NCI-H2107 (cell line): Measurements from ENCODE around the gene CNTN2.

ENCODE experiments used
- DNase-seq: peaks from one replicate; lab custom pipeline; 2025; lab: John Stamatoyannopoulos, UW

The CNTN2 gene

GRCh38 chr1:205042911-205043806, at the start of gene CNTN2:
Gene CNTN2, plus strand, starts transcription at chr1:205043212. Its CDS starts 9,974 bp downstream, at chr1:205053186.
- DNase-seq: no peak

GRCh38 chr1:204994086-204994862, 48.7 kb upstream of the CNTN2 start:
- no peak for DNase-seq

- DNase-seq: no peak
These were observed 46.0 kb upstream of the CNTN2 start for GRCh38 chr1:204996981-204997380.

- DNase-seq: no peak
These were observed 45.2 kb upstream of the CNTN2 start for GRCh38 chr1:204997591-204998355.

GRCh38 chr1:205001162-205001561, 41.9 kb upstream of the CNTN2 start:
- DNase-seq: no peak

GRCh38 chr1:205002705-205003104, 40.3 kb upstream of the CNTN2 start:
- DNase-seq: no peak

GRCh38 chr1:205003358-205004131, 39.5 kb upstream of the CNTN2 start:
- no peak for DNase-seq

- DNase-seq: no peak
These were observed 38.7 kb upstream of the CNTN2 start for GRCh38 chr1:205004351-205004750.

- no peak for DNase-seq
These were observed 34.1 kb upstream of the CNTN2 start for GRCh38 chr1:205008896-205009295.

- DNase-seq: peak; percentile 46
These were observed 33.3 kb upstream of the CNTN2 start for GRCh38 chr1:205009670-205010069.

- DNase-seq: no peak
These were observed 30.4 kb upstream of the CNTN2 start for GRCh38 chr1:205012391-205013140.

- peak; percentile 66 for DNase-seq
These were observed 29.2 kb upstream of the CNTN2 start for GRCh38 chr1:205013683-205014367.

GRCh38 chr1:205014783-205015182, 28.2 kb upstream of the CNTN2 start:
- DNase-seq: no peak

GRCh38 chr1:205015241-205015640, 27.8 kb upstream of the CNTN2 start:
- DNase-seq: no peak

GRCh38 chr1:205016075-205016474, 26.9 kb upstream of the CNTN2 start:
- no peak for DNase-seq

GRCh38 chr1:205016584-205016983, 26.4 kb upstream of the CNTN2 start:
- DNase-seq: no peak

- no peak for DNase-seq
These were observed 26.0 kb upstream of the CNTN2 start for GRCh38 chr1:205017001-205017400.

- DNase-seq: no peak
These were observed 25.2 kb upstream of the CNTN2 start for GRCh38 chr1:205017766-205018165.

GRCh38 chr1:205018381-205018780, 24.6 kb upstream of the CNTN2 start:
- no peak for DNase-seq

GRCh38 chr1:205020466-205020865, 22.5 kb upstream of the CNTN2 start:
- DNase-seq: no peak
